Measurements from ENCODE around the gene EFCAB12. TPM values are rescaled to one million over a fixed set of nuclear protein-coding genes. Genes with fewer than 3 reads are reported as not detected.

Gene EFCAB12
- total and polyA plus RNA-seq, 2 of the 8 experiments (the other 6 are each of a cell fraction or from before 2014, with no cell fraction given): 0.60 to 0.99 TPM

DNA sequence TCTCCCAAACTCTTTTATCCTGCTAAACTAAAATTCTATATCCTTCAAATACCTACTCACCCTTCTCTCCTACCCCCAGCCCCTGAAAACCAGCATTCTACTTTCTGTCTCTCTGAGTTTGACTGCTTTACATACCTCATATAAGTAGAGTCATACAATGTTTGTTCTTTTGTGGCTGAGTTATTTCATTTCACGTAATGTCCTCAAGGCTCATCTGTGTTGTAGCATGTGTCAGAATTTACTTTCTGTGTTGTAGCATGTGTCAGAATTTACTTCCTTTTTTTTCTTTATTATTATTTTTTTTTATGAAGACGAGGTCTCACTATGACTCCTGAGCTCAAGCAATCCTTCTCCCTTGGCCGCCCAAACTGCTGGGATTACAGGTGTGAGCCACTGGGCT, 31.7 kb upstream of the EFCAB12 start (continued):
- TF ChIP-seq HDAC2 (IDR thresholded peaks at IDR 0.05; ENCODE audit: borderline replicate concordance in 1 of 2, low read depth in 2 of 2, low read length in 2 of 2): no peak
- no peak for TF ChIP-seq KDM1A (IDR thresholded peaks at IDR 0.05; ENCODE audit: borderline replicate concordance, low read length)
- no peak for TF ChIP-seq BRCA1 (IDR thresholded peaks at IDR 0.05; ENCODE audit: low read depth, low read length)
- TF ChIP-seq ASH2L (IDR thresholded peaks at IDR 0.05; ENCODE audit: low read length): no peak
- no peak for TF ChIP-seq KDM4A (IDR thresholded peaks at IDR 0.05; ENCODE audit: low read depth, low read length, severe bottlenecking)
- no peak for TF ChIP-seq JUN (IDR thresholded peaks at IDR 0.05; ENCODE audit: low read depth, low read length)
- no peak for TF ChIP-seq FOSL1 (IDR thresholded peaks at IDR 0.05; ENCODE audit: insufficient read depth, low read depth, low read length)

Data from H1 (cell line).